Transverse colon (tissue), 4 donors: ENCODE measurements around the gene HSD17B13.

Source experiments
- CTCF ChIP-seq, 5 experiments: fragments of 200-600 bp in 3 of 5; fragments of 450-650 bp in 2 of 5; sonication (generic) in 3 of 5; IDR thresholded peaks; 1 replicate in 2 of 5; 2 replicates in 3 of 5; pipeline ENCODE4 v1.5.1; 2016 to 2017; ENCODE audit warnings: antibody characterized with exemption in 5 of 5, inconsistent platforms in 3 of 5, mild to moderate bottlenecking in 2 of 5, moderate library complexity in 1 of 5
- EP300 ChIP-seq: sonication (generic); formaldehyde crosslinking; IDR thresholded peaks from one replicate; pipeline ENCODE4 v1.6.1; 2017; ENCODE audit warnings: antibody characterized with exemption, low read depth
- POLR2A ChIP-seq: fragments of 450-650 bp; IDR thresholded peaks from one replicate; pipeline ENCODE4 v1.6.1; 2016; ENCODE audit warnings: antibody characterized with exemption, mild to moderate bottlenecking, moderate library complexity
- POLR2AphosphoS5 ChIP-seq, 3 donors: sonication (generic); formaldehyde crosslinking; IDR thresholded peaks; one replicate each; pipeline ENCODE4 v1.6.1; 2016; ENCODE audit warnings: antibody characterized with exemption in 3 of 3

GRCh38 chr4:87270825-87271224 is 51.9 kb downstream of the HSD17B13 start:
- TF ChIP-seq CTCF (IDR thresholded peaks at IDR 0.05) (no peak), POLR2A (no peak), POLR2AphosphoS5 (IDR thresholded peaks at IDR 0.05) (no peak), EP300 (no peak)
